ENCODE results near the gene TEX13B. TPM values are rescaled to one million over a fixed set of nuclear protein-coding genes. Genes with fewer than 3 reads are reported as not detected.

The TEX13B gene
- total RNA-seq, 1 experiment from 2014 or later: not detected

DNA sequence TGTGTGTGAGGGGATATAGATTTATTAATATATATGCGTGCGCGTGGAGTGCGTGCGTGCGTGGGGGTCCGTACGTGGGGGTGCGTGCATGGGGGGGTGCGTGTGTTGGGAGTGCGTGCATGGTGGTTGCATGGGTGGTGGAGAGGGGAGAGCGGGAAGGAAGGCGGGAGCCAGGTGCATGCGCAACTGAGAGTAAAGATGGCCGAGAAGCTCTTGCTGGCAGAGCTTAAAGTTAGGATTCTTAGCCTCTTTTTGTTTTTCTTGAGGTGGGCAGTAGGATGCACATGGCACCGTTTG, 45.8 kb downstream of the TEX13B start:
- no peak for DNase-seq (ENCODE audit: low spot score)

DNA sequence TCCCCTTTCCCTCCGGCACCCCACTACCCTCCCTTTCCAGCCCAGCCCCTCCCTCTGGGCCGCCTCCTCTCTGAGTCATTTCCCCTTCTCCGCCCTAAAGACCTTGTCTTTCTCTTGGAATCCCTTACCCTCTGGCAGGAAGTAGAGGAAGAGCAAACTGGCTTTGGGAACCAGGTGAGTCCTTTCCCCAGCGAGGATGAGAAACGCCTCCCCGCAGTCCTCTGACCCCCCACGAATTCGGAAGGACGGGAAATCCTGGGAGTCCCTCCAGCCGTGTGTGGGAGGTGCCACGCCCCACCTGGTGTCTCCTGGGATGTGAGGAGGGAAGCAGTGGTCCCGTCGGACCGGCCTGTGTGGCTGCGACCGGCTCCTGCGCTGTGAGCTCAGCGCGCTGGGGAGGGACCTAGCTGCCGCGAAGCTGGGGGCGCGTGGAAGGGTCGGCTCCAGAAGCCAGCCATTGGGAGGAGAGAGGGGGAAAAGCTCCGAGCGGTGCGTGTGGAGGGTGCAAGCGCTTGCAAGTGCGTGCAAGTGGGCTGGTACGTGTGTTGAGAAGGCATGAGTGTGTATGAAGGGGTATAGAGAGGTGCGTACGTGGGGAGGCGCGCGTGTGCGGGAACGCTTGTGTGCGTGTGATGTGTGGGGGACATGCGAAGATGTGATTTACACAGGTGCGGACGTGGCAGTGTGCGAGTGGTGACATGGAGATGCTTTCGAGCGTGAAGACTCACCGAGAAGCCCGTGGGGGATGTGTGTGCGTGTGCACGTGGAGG, 46.3 kb downstream of the TEX13B start:
- DNase-seq (ENCODE audit: low spot score): no peak

- peak; percentile 26 for DNase-seq (ENCODE audit: low spot score)
These were observed 47.0 kb downstream of the TEX13B start for GRCh38 chrX:107935200-107935599.

DNA sequence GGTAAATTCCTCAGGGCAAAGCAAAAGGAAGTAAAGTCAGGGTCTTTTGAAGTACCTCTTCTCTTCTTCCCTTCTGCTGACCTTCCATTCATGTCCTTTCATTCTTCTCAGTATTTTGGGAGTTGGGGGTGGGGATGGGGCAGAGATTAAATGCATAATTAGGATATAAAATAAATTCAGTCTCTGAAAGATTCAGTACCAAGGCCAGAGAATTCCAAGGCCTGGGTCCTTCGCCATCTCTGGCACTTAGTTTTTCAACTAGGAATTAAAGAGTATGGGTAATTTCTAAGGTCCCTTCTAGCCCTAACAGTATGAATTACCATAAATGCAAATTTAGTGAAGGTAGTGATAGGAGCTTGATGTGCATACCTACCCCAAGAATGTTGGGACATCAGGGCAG, 47.9 kb downstream of the TEX13B start:
- no peak for DNase-seq (ENCODE audit: low spot score)

Other genes starting within 250 kb of the TEX13B start
- 54.6 and 63.5 TPM in 2 replicates for gene TSC22D3, start 206.6 kb downstream of the TEX13B start, total RNA-seq (2014; rRNA removed; shearing (Covaris generic))
- gene NCBP2L, start 204.6 kb downstream of the TEX13B start, total RNA-seq (2014; rRNA removed; shearing (Covaris generic)): not detected in 2 replicates
- 0.58 and 1.2 TPM in 2 replicates for gene MID2, start 156.5 kb downstream of the TEX13B start, total RNA-seq (2014; rRNA removed; shearing (Covaris generic))
- gene VSIG1, start 62.7 kb upstream of the TEX13B start, total RNA-seq (2014; rRNA removed; shearing (Covaris generic)): 0.26 TPM in 1 of 2 replicates, not detected in the other
- 22.1 and 25.4 TPM in 2 replicates for gene PSMD10, start 109.2 kb upstream of the TEX13B start, total RNA-seq (2014; rRNA removed; shearing (Covaris generic))
- 3.2 and 3.4 TPM in 2 replicates for gene ATG4A, start 109.4 kb upstream of the TEX13B start, total RNA-seq (2014; rRNA removed; shearing (Covaris generic))